GM19395 (cell line): ENCODE results near the gene PRPF6.

Experiments used
- ATAC-seq: cut with Tn5 transposase; IDR thresholded peaks from one replicate; pipeline ENCODE4 v1.9.1; 2021; ENCODE audit warnings: mild to moderate bottlenecking, moderate library complexity; ENCODE audit not compliant: unreplicated experiment

The PRPF6 gene

DNA sequence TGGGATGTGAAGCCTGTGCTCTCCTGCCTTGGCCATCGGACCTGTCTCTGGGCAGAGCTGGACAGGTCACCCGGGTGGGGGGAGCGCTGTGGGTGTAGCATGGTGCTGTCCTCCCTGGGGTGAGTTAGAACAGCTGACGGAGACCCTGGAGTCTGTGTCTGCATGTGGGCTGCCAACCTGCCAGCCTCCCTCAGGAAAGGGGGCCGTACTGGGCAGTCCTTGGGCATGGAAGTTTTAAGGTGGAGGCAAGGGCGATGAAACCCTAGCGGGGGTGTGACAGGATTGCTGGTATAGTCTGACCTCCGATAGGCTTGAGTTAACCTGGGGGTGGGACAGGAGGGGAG, 66.1 kb downstream of the PRPF6 start:
- ATAC-seq, result no peak

DNA sequence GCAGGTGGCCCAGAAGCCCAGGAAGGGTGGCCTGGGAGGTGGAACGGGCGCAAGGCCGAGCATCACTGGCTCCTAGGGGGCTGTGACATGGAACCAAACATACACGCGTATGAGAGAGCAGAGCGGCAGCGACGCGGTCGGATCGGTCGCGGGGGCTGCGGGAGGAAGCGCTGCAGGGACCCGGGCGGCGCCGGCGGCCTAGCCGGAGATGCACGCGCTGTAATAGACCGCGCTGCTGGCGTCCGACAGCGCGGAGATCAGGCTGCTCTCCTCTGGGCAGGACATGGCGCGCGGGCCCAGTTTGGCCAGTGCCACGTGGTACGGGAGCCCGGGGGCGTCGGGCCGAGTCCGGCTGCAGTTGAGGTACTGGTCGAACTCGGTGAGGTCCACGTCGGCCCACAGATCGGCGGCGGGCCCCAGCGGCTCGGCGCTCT, 67.1 kb downstream of the PRPF6 start:
- ATAC-seq, result no peak

DNA sequence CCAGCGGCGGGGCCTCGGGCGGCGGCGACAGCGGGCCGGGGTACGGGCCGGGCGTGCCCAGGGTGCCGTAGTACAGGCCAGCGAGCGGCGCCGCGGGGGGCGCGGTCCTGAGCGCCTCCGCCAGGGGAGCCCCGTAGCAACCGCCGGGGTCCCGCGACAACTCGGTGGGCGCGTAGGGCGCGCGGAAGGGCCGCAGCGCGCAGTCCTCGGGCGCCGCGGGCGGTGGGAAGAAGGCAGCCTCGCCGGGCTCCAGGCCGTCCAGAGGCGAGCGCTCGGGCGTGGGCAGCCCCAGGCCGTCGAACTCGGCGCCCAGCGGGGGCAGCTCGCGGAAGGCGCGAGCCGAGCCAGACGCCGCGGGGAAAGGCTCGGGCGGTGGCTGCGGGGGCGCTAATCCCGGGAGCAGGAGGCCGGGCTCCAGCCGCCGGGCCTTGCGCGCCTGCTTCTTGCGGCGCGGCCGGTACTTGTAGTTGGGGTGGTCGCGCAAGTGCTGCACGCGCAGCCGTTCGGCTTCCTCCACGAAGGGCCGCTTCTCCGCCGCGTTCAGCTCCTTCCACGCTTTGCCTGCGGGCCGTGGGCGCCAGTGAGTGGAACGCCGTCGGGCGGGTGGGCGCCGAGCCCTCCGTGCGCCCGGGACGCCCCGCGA, 67.6 kb downstream of the PRPF6 start:
- no peak for ATAC-seq

DNA sequence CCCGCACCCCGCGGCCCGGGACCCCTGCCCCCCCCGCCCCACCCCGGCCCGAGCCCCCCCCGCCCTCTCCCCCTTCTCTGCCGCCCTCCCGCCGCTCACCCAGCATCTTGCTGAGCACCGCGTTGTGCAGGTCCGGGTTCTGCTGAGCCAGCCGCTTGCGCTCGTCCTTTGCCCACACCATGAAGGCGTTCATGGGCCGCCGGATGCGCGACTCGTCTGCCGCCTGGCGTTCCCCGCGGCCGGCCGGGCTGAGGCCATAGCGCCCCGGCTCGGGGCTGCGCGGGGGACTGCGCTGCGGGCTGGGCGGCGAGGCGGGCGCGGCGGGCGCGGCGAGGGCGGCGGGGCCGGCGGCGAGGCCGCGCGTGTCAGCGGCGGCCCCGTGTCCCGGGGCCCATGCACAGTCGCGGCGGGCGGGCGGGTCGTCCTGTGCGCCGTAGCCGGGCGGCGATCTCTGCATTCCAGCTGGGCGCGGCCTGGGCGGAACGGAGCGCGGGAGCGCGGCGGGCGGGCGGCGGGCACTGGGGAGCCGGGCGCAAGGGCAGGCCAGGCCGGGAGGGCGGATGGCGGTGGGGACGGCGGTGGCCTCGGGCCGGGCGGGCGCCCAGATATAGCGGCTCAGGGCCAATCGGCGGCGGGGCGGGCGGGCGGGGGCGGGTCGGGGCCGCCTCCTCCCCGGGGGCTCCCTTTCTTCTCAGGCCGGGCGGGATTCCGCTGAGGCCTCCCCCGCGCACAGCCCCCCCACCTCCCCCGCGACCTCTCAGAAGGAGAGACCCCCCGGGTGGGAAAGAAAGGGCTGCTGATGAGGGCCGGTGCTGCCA, 68.3 kb downstream of the PRPF6 start, which contains the start of gene SOX18:
SOX18 (minus strand) TSS at position 580 of the 818 bp plus-strand sequence; CDS start at position 457, 123 bp downstream.
- no peak for ATAC-seq

GRCh38 chr20:64049878-64050260, 68.9 kb downstream of the PRPF6 start:
- no peak for ATAC-seq

DNA sequence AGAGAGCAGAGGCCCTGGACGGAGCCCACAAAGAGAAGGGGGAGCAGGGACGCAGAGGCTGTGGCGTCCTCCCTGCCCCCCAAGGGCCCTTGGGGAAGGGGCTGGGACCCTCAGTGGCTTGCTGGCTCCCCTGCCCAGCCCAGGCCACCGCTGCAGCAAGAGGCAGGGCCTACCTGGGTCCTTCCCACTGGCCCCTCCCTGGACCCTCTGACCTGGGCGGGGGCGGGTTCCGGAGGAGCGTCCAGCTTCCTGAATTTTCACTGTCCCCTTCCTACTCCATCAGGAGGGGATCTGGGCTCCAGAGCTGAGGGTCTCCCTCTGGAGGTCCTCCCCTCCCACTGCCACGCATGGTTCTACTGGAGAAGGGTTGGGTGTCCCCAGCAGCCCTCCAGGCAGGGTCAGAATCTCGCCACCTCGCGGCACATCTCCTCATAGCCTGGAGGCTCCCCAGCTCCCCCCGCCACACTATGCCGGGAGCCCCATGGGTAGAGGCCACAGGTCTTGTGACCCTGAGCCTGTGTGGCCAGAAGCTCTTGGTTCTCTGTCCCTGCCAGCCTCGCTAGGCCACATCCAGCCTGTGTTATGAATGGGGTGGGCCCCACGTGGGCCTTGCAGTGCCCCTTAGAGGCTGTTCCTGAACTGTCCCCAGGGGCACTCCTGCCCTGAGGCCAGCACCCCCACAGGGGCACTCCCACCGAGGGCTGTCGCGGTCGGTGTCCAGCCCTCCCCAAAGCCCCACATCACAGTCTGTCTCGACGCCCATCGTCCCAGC, 69.5 kb downstream of the PRPF6 start:
- no peak for ATAC-seq

DNA sequence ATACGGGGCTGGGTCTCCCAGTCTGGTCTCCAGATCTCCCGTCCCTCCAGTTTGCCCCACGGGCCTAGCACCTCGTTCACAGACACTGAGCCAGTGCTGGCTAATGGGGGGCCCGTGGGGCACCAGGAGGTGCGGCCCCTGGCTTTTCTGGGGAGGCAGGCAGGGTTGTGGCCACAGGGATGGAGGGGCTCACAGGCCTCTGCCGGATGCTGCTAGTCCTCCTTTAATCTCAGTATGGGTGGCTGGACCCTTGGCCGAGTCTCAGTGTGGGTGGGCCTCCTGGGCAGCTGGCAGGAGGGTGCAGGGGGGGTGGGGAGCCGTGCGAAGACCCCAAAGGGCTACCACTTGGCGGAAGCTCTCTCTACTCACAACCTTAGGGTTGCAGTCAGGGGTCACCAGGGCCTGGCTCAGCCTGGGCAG, 70.1 kb downstream of the PRPF6 start:
- no peak for ATAC-seq

GRCh38 chr20:64051561-64052325, 70.8 kb downstream of the PRPF6 start:
- no peak for ATAC-seq

GRCh38 chr20:64052326-64052722, 71.4 kb downstream of the PRPF6 start:
- no peak for ATAC-seq

DNA sequence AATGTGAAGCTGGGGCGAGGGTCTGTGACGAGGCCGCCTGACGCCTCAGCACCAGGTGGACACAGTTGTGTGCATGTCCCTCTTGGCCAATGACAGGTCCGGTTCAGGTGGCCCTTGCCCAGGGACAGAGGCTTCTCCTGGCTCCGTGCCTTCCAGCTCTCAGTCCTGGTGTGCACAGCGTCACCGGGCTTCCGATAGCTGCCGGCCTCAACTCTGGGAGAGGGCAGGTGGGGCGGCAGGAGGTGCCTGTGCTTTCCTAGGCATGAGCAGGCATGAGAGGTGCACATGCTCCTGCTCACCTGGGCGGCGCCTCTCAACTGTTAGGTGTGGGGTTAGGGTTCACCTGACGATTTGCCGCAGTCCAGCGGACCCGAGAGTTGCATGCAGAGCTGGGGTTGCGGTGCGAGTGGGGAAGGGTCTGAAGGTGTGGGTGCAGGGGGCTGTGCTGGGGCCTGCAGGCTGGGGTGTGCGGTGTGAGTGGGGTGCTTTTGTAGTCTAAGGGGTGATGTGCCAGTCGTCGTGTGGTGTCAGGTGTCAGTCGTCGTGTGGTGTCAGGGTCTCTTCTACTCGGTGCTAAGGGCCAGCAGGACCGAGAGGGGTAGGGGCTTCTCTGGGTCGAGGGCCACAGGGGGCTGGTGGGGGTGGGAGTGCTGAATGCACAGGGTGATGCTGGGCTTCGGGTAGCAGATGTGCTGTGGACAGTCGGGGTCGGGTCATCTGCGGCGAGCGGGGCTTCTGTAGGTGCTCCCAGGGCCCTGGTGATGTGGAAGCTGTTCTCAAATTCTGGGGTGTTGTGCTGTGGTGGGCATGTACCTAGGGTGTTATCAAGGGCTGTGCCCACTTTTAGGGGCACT, 72.3 kb downstream of the PRPF6 start:
- ATAC-seq, result no peak

- no peak for ATAC-seq
Observed at GRCh38 chr20:64053841-64054661, 73.1 kb downstream of the PRPF6 start.

GRCh38 chr20:64055396-64055892, 74.5 kb downstream of the PRPF6 start:
- ATAC-seq, result no peak

GRCh38 chr20:64055893-64056638, 75.1 kb downstream of the PRPF6 start:
- ATAC-seq, result no peak

DNA sequence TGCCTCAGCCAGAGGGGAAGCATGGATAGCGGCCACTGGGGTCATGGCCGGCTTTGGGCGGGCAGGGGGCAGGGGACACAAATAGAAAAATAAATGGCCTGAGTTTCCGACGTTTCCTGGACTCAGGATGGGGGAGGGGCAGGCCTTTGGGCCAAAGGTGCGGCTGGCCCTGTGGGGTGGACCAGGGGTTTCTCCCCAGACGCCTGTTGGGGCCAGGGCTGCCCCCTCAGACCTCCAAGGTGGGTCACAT, 75.6 kb downstream of the PRPF6 start:
- no peak for ATAC-seq

DNA sequence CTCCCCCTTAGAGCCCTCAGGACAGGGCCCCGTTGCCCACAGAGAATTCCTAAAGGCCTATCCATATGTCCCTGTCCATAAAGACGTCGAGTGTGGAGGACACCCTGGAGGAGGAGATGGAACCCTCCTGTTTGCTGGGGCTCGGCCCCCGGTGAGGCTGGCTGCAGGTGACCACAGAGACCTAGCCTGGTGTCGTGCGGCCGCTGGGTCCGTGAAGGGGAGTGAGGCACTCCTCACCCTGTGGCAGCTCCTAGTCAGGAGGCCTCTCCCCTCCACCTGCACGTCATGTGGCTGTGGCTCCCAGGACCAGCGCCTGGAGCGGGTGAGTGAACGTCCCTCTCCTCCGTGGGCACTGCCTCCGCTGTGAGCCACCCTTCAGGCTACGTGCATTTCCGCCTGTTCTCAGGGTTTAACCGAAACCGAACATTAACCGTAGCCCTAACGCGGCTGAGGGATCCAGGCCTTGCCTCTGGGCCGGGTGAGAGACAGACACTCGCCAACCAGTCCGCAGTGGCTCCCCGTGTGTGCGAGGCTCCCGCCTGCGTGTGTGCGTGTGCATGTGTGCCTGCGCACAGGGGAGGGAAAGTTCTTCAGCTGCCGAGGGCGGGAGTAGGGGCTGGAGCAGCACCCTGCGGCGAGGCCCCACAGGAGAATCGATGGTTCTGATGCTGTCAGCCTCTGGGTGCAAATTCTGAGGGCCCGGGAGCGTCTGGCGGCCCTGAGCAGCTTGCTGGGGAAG, 76.1 kb downstream of the PRPF6 start:
- ATAC-seq, result no peak

- no peak for ATAC-seq
Observed at GRCh38 chr20:64057628-64058498, 76.9 kb downstream of the PRPF6 start.

GRCh38 chr20:64058536-64058935, 77.6 kb downstream of the PRPF6 start:
- ATAC-seq, result no peak
